H1 (cell line): ENCODE measurements around the gene NFKB1.

Source experiments
- CREB1 ChIP-seq: IDR thresholded peaks from 2 replicates; pipeline ENCODE4 v1.6.1; 2012; ENCODE audit warnings: inconsistent platforms
- JUN ChIP-seq: IDR thresholded peaks from 2 replicates; pipeline ENCODE4 v1.6.1; 2011; ENCODE audit warnings: low read depth, mild to moderate bottlenecking, improper control_type of control experiment, low read length
- POLR2A ChIP-seq, 2 experiments: IDR thresholded peaks; 1 replicate in 1 of 2; 2 replicates in 1 of 2; pipeline ENCODE4 v1.6.1; 2011; ENCODE audit warnings: low read depth in 2 of 2, low read length in 2 of 2, mild to moderate bottlenecking in 2 of 2; ENCODE audit errors: control extremely low read depth in 1 of 2
- RAD21 ChIP-seq, 2 experiments: IDR thresholded peaks in 1 of 2; conservative IDR thresholded peaks in 1 of 2; 2 replicates each; pipeline ENCODE4 v1.6.1; 2011; ENCODE audit warnings: low read depth in 2 of 2, low read length in 2 of 2, improper control_type of control experiment in 1 of 2, inconsistent platforms in 1 of 2, mild to moderate bottlenecking in 1 of 2, moderate library complexity in 1 of 2
- TF ChIP-seq, protein P1 (sequence below), 3 experiments: IDR thresholded peaks; 1 replicate in 2 of 3; 2 replicates in 1 of 3; pipeline versions ENCODE4 v1.5.1 to v1.6.1; 2011; ENCODE audit warnings: low read length in 3 of 3, mild to moderate bottlenecking in 3 of 3, inconsistent platforms in 2 of 3, low read depth in 1 of 3, moderate library complexity in 1 of 3; ENCODE audit not compliant: insufficient read depth in 1 of 3; ENCODE audit errors: control extremely low read depth in 1 of 3

- no peak for TF ChIP-seq CREB1
- TF ChIP-seq POLR2A (IDR thresholded peaks at IDR 0.05; ENCODE audit: control extremely low read depth in 1 of 2, low read depth in 2 of 2, low read length in 2 of 2) = no peak
- TF ChIP-seq, protein P1, sequence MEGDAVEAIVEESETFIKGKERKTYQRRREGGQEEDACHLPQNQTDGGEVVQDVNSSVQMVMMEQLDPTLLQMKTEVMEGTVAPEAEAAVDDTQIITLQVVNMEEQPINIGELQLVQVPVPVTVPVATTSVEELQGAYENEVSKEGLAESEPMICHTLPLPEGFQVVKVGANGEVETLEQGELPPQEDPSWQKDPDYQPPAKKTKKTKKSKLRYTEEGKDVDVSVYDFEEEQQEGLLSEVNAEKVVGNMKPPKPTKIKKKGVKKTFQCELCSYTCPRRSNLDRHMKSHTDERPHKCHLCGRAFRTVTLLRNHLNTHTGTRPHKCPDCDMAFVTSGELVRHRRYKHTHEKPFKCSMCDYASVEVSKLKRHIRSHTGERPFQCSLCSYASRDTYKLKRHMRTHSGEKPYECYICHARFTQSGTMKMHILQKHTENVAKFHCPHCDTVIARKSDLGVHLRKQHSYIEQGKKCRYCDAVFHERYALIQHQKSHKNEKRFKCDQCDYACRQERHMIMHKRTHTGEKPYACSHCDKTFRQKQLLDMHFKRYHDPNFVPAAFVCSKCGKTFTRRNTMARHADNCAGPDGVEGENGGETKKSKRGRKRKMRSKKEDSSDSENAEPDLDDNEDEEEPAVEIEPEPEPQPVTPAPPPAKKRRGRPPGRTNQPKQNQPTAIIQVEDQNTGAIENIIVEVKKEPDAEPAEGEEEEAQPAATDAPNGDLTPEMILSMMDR (IDR thresholded peaks at IDR 0.05; ENCODE audit: control extremely low read depth in 1 of 3, insufficient read depth in 1 of 3, low read depth in 1 of 3, low read length in 3 of 3) = no peak
- TF ChIP-seq RAD21 (IDR thresholded peaks at IDR 0.05 in 1 of 2, conservative IDR thresholded peaks at IDR 0.05 in 1 of 2; ENCODE audit: low read depth in 2 of 2, low read length in 2 of 2) = no peak
- no peak for TF ChIP-seq JUN
These were observed 32.7 kb downstream of the NFKB1 start for GRCh38 chr4:102533904-102534303.
